K562 (cell line): Measurements from ENCODE around the gene CD22. TPM values are rescaled to one million over a fixed set of nuclear protein-coding genes. Genes with fewer than 3 reads are reported as not detected.

ENCODE experiments used
- ATAC-seq: fragments of 200-7000 bp; cut with Tn5 transposase; 3 replicates; pipeline ENCODE4 v1.9.1; 2020; ENCODE audit warnings: moderate library complexity
- BruUV-seq: library from RNA; stranded (reverse); fragments of 400-500 nt; replicated peaks from 2 replicates; lab custom pipeline; 2021; lab: Mats Ljungman, UMichigan
- CTCF ChIA-PET: fragments of 300-600 bp; formaldehyde crosslinking; extraction: SDS; loops from one replicate; lab custom pipeline; 2021; ENCODE audit warnings: low intra/inter-chr PET ratio; lab: Yijun Ruan, JAX
- POLR2A ChIA-PET: fragments of 300-600, 350-650 bp; sonication (Branson Sonifier 250); formaldehyde crosslinking; extraction: SDS; loops from one replicate; lab custom pipeline; 2021; ENCODE audit warnings: antibody characterized with exemption, inconsistent platforms; lab: Yijun Ruan, JAX
- DNase-seq, 4 experiments: peaks; one replicate each; pipeline versions ENCODE4 v3.0.0 to v3.0.0-alpha.2; 2011 to 2018; ENCODE audit warnings: low spot score in 3 of 4, mixed read lengths in 3 of 4; ENCODE audit errors: extremely low read depth in 1 of 4
- FAIRE-seq: peaks from 2 replicates; lab custom pipeline; 2011; peaks lifted over from hg19 to GRCh38; lab: Jason Lieb, UNC
- H2AFZ ChIP-seq: 2 replicates; pipeline ENCODE4 v1.6.0; 2011; ENCODE audit warnings: low read depth, low read length, control low read depth, inconsistent platforms
- H3K27ac ChIP-seq: fragments of 200-600 bp; 3 replicates; pipeline ENCODE4 v1.8.0; 2011; ENCODE audit warnings: low read depth, mild to moderate bottlenecking, control low read depth, inconsistent platforms, low read length, moderate library complexity, mixed read lengths; ENCODE audit errors: extremely low read depth
- H3K27me3 ChIP-seq, 2 experiments: fragments of 300-600 bp in 1 of 2; 2 replicates in 1 of 2; 3 replicates in 1 of 2; pipeline versions ENCODE4 v1.6.0 to v1.8.0; 2011; ENCODE audit warnings: inconsistent platforms in 2 of 2, low read length in 2 of 2, mild to moderate bottlenecking in 1 of 2, mixed read lengths in 1 of 2, moderate library complexity in 1 of 2; ENCODE audit not compliant: control insufficient read depth in 2 of 2, insufficient read depth in 2 of 2
- H3K36me3 ChIP-seq: fragments of 300-600 bp; 3 replicates; pipeline ENCODE4 v1.8.0; 2011; ENCODE audit warnings: mild to moderate bottlenecking, low read length, inconsistent platforms; ENCODE audit not compliant: control insufficient read depth, insufficient read depth
- H3K4me1 ChIP-seq, 2 experiments: fragments of 200-600 bp in 1 of 2; replicated peaks in 1 of 2; 2 replicates in 1 of 2; 3 replicates in 1 of 2; pipeline versions ENCODE4 v1.5.1 to v1.8.0; 2011; ENCODE audit warnings: inconsistent platforms in 2 of 2, low read length in 2 of 2, mild to moderate bottlenecking in 1 of 2, mixed read lengths in 1 of 2, moderate library complexity in 1 of 2; ENCODE audit not compliant: control insufficient read depth in 2 of 2, insufficient read depth in 2 of 2
- H3K4me2 ChIP-seq: 2 replicates; pipeline ENCODE4 v1.6.1; 2011; ENCODE audit warnings: low read length, control low read depth, inconsistent platforms, mixed read lengths; ENCODE audit not compliant: insufficient read depth
- H3K4me3 ChIP-seq: fragments of 200-600 bp; sonication (generic), shearing (Covaris generic); 2 replicates; pipeline ENCODE4 v1.5.1; 2016; ENCODE audit warnings: control low read depth, inconsistent platforms
- H3K79me2 ChIP-seq: fragments of 200-600 bp; 3 replicates; pipeline ENCODE4 v1.8.0; 2011; ENCODE audit warnings: low read length, inconsistent platforms; ENCODE audit not compliant: control insufficient read depth, insufficient read depth
- H3K9ac ChIP-seq, 2 experiments: 2 replicates each; pipeline versions ENCODE4 v1.6.0 to v1.6.1; 2011; ENCODE audit warnings: low read depth in 2 of 2, low read length in 2 of 2, control low read depth in 1 of 2, inconsistent platforms in 1 of 2, mild to moderate bottlenecking in 1 of 2, mixed read lengths in 1 of 2; ENCODE audit not compliant: insufficient read depth in 1 of 2
- H3K9me1 ChIP-seq: one replicate; pipeline ENCODE4 v1.6.0; 2011; ENCODE audit warnings: inconsistent platforms, mild to moderate bottlenecking, low read length, moderate library complexity; ENCODE audit not compliant: control insufficient read depth, insufficient read depth
- H3K9me3 ChIP-seq: replicated peaks from 2 replicates; pipeline ENCODE4 v1.5.1; 2011; ENCODE audit warnings: low read depth, low read length, inconsistent platforms; ENCODE audit not compliant: control insufficient read depth, insufficient read depth
- H4K20me1 ChIP-seq: replicated peaks from 2 replicates; pipeline ENCODE4 v1.6.1; 2011; ENCODE audit warnings: low read length, inconsistent platforms, mixed read lengths; ENCODE audit not compliant: control insufficient read depth, insufficient read depth
- ADNP ChIP-seq: fragments of 200-800 bp; sonication (Bioruptor generic); IDR thresholded peaks from 2 replicates; pipeline ENCODE4 v1.6.1; 2016; ENCODE audit warnings: missing genetic modification characterization, missing compliant biosample characterization
- KAT8 ChIP-seq: fragments of 450-650 bp; IDR thresholded peaks from 2 replicates; pipeline ENCODE4 v1.6.1; 2016; ENCODE audit warnings: low read depth, mild to moderate bottlenecking
- RBM25 ChIP-seq: fragments of 200-400 bp; formaldehyde crosslinking; IDR thresholded peaks from 2 replicates; pipeline ENCODE4 v1.6.1; 2018; ENCODE audit warnings: low read length, low read depth, moderate library complexity; ENCODE audit not compliant: severe bottlenecking
- RCOR1 ChIP-seq, 2 experiments: IDR thresholded peaks; 2 replicates each; pipeline ENCODE4 v1.6.1; 2012; ENCODE audit warnings: low read depth in 2 of 2, low read length in 2 of 2, borderline replicate concordance in 1 of 2, improper control_type of control experiment in 1 of 2
- WGBS: fragments of 100-300 bp; shearing (Covaris generic); methylation state at CpG from one replicate; pipeline ENCODE4 v1.1.6; 2016; ENCODE audit warnings: low coverage, mixed read lengths; ENCODE audit not compliant: insufficient coverage; ENCODE audit errors: missing lambda C conversion rate; 5-methylcytosine and 5-hydroxymethylcytosine counted together
- in situ Hi-C: fragments of 300-500 bp; cut with MboI; formaldehyde crosslinking; loops from 4 replicates; pipeline ENCODE4 v1.15.0; 2018; ENCODE audit warnings: inconsistent platforms, mixed read lengths
- intact Hi-C: fragments of 100-400 bp; cut with micrococcal nuclease; formaldehyde crosslinking; loops from 2 replicates; pipeline ENCODE4 v1.14.2; 2022
- polyA plus RNA-seq, 8 experiments: library from polyadenylated mRNA; depleted of rRNA in 4 of 8; stranded (reverse) in 5 of 8; unstranded in 3 of 8; fragments of >200 nt; fragmentation: Nextera tagmentation in 2 of 8; fragmentation: Illumina TruSeq in 1 of 8; extraction: Ambion mirVana in 2 of 8; extraction: Trizol in 1 of 8; gene quantifications; 2 replicates each; pipeline versions ENCODE4 v1.2.1 to v1.2.3, GENCODE V29; 2011 to 2014; ENCODE audit warnings: inconsistent platforms in 1 of 8, missing spikeins in 1 of 8
- total RNA-seq, 7 experiments: library from RNA; depleted of rRNA in 6 of 7; stranded (reverse); fragments of >200 nt in 6 of 7; fragmentation: Illumina TruSeq in 2 of 7; extraction: Trizol in 2 of 7; gene quantifications; 2 replicates each; pipeline versions ENCODE4 v1.2.1 to v1.2.3, GENCODE V29; 2011 to 2021; ENCODE audit warnings: low replicate concordance in 1 of 7
- TF ChIP-seq, protein P1 (sequence below): fragments of 250-450 bp; sonication (Bioruptor Pico); IDR thresholded peaks from 2 replicates; pipeline ENCODE4 v1.8.0; 2022; ENCODE audit warnings: moderate library complexity, mild to moderate bottlenecking, inconsistent platforms

The CD22 gene
- total and polyA plus RNA-seq, 9 of the 15 experiments (the other 6 are each of a cell fraction or from before 2014, with no cell fraction given) = 0.29 to 5.0 (median 3.5) TPM

DNA sequence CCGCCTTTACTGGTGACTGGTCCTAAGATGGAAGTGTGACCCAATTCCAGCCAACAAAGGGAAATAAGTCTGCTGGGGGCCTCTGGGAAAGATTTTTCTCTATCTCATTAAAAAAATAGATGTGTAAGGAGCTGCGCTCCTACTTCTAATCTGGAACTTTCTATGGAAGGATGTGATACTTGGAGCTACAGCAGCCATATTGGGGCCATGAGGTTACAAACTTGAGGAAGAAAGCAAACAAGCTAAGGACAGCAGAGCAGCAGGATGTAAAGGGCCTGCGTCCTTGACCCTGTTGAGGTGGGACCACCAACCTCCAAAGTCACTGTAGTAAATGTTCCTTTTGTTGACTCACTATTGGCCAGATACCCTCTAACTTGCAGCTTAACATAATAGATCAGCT, 49.4 kb downstream of the CD22 start:
- Histone ChIP-seq H2AFZ (no peak overlapping the region), H3K9me1 (no peaks in the 10 kb centered on the region), H3K27me3 (peaks cover 0 to under 1% of the 10 kb centered on the region in 2 experiments; a peak in 1 of 5 replicates), H3K4me1 (peaks cover 23 to 34% of the 10 kb centered on the region in 2 experiments; a peak in 4 of 5 replicates), H3K79me2 (no peaks in the 10 kb centered on the region), H3K9ac (no peak overlapping the region), H3K4me3 (no peak overlapping the region), H3K27ac (no peak overlapping the region), H3K9me3 (no peaks in the 10 kb centered on the region; the same call in 1 of the 2 replicates), H3K4me2 (no peak overlapping the region), H3K36me3 (no peaks in the 10 kb centered on the region), H4K20me1 (no peaks in the 10 kb centered on the region)
- in situ Hi-C loops = no loop called here
- ATAC-seq (no peak), DNase-seq (no peak), FAIRE-seq (no peak)
- no TSS peak for BruUV-seq
- TF ChIP-seq, protein P1, sequence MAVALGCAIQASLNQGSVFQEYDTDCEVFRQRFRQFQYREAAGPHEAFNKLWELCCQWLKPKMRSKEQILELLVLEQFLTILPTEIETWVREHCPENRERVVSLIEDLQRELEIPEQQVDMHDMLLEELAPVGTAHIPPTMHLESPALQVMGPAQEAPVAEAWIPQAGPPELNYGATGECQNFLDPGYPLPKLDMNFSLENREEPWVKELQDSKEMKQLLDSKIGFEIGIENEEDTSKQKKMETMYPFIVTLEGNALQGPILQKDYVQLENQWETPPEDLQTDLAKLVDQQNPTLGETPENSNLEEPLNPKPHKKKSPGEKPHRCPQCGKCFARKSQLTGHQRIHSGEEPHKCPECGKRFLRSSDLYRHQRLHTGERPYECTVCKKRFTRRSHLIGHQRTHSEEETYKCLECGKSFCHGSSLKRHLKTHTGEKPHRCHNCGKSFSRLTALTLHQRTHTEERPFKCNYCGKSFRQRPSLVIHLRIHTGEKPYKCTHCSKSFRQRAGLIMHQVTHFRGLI = no peak
- TF ChIP-seq RCOR1 (IDR thresholded peaks at IDR 0.05; ENCODE audit: borderline replicate concordance in 1 of 2, low read depth in 2 of 2, low read length in 2 of 2) = peak in 1 of 2 experiments; percentile 12; a peak in 1 of 4 replicates
- peak; percentile 98 for TF ChIP-seq RBM25
- 0 out of 2 replicates have a peak, but pooled peaks have one; percentile 34 for TF ChIP-seq ADNP (tag)
- no peak for TF ChIP-seq KAT8
- intact Hi-C loops = no loop called here
- 87% methylated on average over 3 of the region's 3 CpGs for WGBS
- POLR2A ChIA-PET = interaction anchor here (0.7 to 1.2 kb wide), 2 partner anchors 13 to 15 kb away, joined by 3 to 4 read pairs; no protein-coding TSS in a partner anchor
- CTCF ChIA-PET = no interaction called here
